ENCODE data around the gene NCOR1. TPM values are rescaled to one million over a fixed set of nuclear protein-coding genes. Genes with fewer than 3 reads are reported as not detected.
"Not testable (repeated sequence)": the region's sequence is repeated elsewhere in the genome, so short reads cannot be mapped to it uniquely, and the experiment has no call there.

NCOR1 gene
- total RNA-seq, 1 experiment from 2014 or later, result 83.8 TPM

DNA sequence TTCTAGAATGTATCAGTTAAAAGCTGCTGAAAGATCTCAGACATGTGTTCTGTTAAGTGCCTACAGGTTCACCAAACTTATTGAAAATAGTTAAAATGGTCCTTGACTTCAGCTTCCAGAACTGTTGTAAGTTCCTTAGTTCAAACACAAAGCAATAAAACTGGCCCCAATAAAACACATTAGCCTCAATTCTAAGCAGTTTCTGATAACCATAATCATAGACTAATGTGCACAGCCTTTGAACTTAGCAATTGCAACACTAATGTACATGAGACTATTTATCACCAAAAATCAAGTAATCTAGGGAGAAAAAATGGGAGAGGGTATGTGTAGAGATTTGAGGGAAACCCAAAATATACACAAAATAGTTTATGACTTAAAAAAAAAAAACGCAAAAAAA lies 17.1 kb upstream of the NCOR1 start:
- TF ChIP-seq, protein P1, sequence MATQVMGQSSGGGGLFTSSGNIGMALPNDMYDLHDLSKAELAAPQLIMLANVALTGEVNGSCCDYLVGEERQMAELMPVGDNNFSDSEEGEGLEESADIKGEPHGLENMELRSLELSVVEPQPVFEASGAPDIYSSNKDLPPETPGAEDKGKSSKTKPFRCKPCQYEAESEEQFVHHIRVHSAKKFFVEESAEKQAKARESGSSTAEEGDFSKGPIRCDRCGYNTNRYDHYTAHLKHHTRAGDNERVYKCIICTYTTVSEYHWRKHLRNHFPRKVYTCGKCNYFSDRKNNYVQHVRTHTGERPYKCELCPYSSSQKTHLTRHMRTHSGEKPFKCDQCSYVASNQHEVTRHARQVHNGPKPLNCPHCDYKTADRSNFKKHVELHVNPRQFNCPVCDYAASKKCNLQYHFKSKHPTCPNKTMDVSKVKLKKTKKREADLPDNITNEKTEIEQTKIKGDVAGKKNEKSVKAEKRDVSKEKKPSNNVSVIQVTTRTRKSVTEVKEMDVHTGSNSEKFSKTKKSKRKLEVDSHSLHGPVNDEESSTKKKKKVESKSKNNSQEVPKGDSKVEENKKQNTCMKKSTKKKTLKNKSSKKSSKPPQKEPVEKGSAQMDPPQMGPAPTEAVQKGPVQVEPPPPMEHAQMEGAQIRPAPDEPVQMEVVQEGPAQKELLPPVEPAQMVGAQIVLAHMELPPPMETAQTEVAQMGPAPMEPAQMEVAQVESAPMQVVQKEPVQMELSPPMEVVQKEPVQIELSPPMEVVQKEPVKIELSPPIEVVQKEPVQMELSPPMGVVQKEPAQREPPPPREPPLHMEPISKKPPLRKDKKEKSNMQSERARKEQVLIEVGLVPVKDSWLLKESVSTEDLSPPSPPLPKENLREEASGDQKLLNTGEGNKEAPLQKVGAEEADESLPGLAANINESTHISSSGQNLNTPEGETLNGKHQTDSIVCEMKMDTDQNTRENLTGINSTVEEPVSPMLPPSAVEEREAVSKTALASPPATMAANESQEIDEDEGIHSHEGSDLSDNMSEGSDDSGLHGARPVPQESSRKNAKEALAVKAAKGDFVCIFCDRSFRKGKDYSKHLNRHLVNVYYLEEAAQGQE (IDR thresholded peaks at IDR 0.05; ENCODE audit: insufficient read depth in 1 of 2, low read depth in 2 of 2, low read length in 1 of 2), result no peak
- TF ChIP-seq POLR2AphosphoS5 (IDR thresholded peaks at IDR 0.05; ENCODE audit: low read depth, low read length), result no peak
- H3K9me3 ChIP-seq (ENCODE audit: control insufficient read depth, insufficient read depth, low read depth, low read length), result no peaks in the 10 kb centered on the region
- no peaks in the 10 kb centered on the region for H3K4me1 ChIP-seq (ENCODE audit: control insufficient read depth, insufficient read depth, low read length)
- DNase-seq (ENCODE audit: low read depth, low spot score), result no peak
- intact Hi-C loops (cut with micrococcal nuclease; ENCODE audit: unreplicated experiment) (no loop called here), in situ Hi-C loops (cut with HindIII; ENCODE audit: low pct_unique_long_range_greater_than_20kb, low sequenced_read_pairs) (no loop called here)
- H3K36me3 ChIP-seq (ENCODE audit: control insufficient read depth, insufficient read depth, low read length), result no peaks in the 10 kb centered on the region
- CTCF ChIA-PET, result no interaction called here
- POLR2A ChIA-PET, result no interaction called here
- H3K27ac ChIP-seq (ENCODE audit: low read length), result no peak overlapping the region
- ATAC-seq, result no peak
- no peaks in the 10 kb centered on the region for H3K27me3 ChIP-seq (ENCODE audit: control insufficient read depth, insufficient read depth, low read length)
- H3K4me3 ChIP-seq (ENCODE audit: low read depth in 2 of 2, low read length in 2 of 2), result no peak overlapping the region
- BruUV-seq (replicated peaks), result no TSS peak

DNA sequence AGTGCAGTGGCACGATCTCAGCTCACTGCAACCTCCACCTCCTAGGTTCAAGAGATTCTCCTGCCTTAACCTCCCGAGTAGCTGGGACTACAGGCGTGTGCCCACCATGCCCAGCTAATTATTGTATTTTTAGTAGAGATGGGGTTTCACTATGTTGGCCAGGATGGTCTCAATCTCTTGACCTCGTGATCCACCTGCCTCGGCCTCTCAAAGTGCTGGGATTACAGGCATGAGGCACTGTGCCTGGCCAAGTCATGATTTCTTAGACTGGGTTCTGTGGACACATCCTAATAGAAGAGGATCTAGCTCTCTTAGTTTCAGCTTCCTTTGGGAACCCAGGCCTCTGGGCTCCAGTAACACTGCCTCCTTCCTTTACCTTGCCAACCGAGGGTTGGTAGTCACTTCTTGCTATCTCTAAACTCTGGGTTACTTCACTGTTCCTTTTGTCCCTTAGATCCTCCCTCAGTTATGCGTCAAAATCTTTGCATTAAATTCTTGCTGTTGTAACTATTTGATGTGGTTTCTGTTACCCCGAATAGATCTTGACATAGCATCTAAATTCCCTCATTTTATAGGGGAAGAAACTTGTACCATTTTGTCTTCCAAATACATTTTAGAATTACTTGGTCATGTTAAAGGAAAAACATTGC lies 14.7 kb upstream of the NCOR1 start:
- H3K27ac ChIP-seq (ENCODE audit: low read length); intact Hi-C loops (cut with micrococcal nuclease; ENCODE audit: unreplicated experiment); CTCF ChIA-PET; H3K27me3 ChIP-seq (ENCODE audit: control insufficient read depth, insufficient read depth, low read length); H3K36me3 ChIP-seq (ENCODE audit: control insufficient read depth, insufficient read depth, low read length); DNase-seq (ENCODE audit: low read depth, low spot score); H3K9me3 ChIP-seq (ENCODE audit: control insufficient read depth, insufficient read depth, low read depth, low read length); ATAC-seq; H3K4me1 ChIP-seq (ENCODE audit: control insufficient read depth, insufficient read depth, low read length); H3K4me3 ChIP-seq (ENCODE audit: low read depth in 2 of 2, low read length in 2 of 2); BruUV-seq (replicated peaks); in situ Hi-C loops (cut with HindIII; ENCODE audit: low pct_unique_long_range_greater_than_20kb, low sequenced_read_pairs); POLR2A ChIA-PET: not testable (repeated sequence)

DNA sequence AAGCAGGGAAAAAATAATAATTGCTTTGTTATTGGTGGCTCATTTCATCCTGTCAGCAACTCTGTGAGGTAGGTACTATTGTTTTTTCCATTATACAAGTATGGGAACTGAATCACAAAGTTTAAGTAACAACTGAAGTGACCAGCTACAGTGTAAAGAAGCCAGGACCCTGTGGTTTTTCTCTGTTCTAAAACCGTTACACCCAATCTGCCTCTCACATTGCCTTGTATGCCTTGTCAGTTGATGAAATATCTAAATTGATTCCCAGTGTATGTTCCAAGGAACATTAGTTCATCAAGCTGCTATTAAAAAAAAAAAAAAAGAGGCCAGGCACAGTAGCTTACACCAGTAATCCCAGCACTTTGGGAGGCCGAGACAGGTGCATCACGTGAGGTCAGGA lies 7.1 kb upstream of the NCOR1 start:
- POLR2A ChIA-PET, result no interaction called here
- in situ Hi-C loops (cut with HindIII; ENCODE audit: low pct_unique_long_range_greater_than_20kb, low sequenced_read_pairs), result no loop called here
- no peaks in the 10 kb centered on the region for H3K27me3 ChIP-seq (ENCODE audit: control insufficient read depth, insufficient read depth, low read length)
- ATAC-seq (no peak), DNase-seq (ENCODE audit: low read depth, low spot score) (no peak)
- H3K9me3 ChIP-seq (ENCODE audit: control insufficient read depth, insufficient read depth, low read depth, low read length), result no peaks in the 10 kb centered on the region
- BruUV-seq (replicated peaks), result no TSS peak
- H3K4me3 ChIP-seq (ENCODE audit: low read depth in 2 of 2, low read length in 2 of 2), result no peak overlapping the region
- H3K27ac ChIP-seq (ENCODE audit: low read length), result no peak overlapping the region
- peaks cover 3% of the 10 kb centered on the region; the same call in 1 of the 2 replicates for H3K4me1 ChIP-seq (ENCODE audit: control insufficient read depth, insufficient read depth, low read length)
- CTCF ChIA-PET, result no interaction called here
- intact Hi-C loops (cut with micrococcal nuclease; ENCODE audit: unreplicated experiment), result no loop called here
- peaks cover 7% of the 10 kb centered on the region for H3K36me3 ChIP-seq (ENCODE audit: control insufficient read depth, insufficient read depth, low read length)
- TF ChIP-seq, protein P2, sequence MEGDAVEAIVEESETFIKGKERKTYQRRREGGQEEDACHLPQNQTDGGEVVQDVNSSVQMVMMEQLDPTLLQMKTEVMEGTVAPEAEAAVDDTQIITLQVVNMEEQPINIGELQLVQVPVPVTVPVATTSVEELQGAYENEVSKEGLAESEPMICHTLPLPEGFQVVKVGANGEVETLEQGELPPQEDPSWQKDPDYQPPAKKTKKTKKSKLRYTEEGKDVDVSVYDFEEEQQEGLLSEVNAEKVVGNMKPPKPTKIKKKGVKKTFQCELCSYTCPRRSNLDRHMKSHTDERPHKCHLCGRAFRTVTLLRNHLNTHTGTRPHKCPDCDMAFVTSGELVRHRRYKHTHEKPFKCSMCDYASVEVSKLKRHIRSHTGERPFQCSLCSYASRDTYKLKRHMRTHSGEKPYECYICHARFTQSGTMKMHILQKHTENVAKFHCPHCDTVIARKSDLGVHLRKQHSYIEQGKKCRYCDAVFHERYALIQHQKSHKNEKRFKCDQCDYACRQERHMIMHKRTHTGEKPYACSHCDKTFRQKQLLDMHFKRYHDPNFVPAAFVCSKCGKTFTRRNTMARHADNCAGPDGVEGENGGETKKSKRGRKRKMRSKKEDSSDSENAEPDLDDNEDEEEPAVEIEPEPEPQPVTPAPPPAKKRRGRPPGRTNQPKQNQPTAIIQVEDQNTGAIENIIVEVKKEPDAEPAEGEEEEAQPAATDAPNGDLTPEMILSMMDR (IDR thresholded peaks at IDR 0.05), result no peak
- TF ChIP-seq POLR2AphosphoS5 (IDR thresholded peaks at IDR 0.05; ENCODE audit: low read depth, low read length) (no peak), SIN3A (IDR thresholded peaks at IDR 0.05; ENCODE audit: borderline replicate concordance, insufficient read depth, low read depth, low read length) (no peak), TCF7L2 (IDR thresholded peaks at IDR 0.05; ENCODE audit: low read depth, low read length) (no peak)
- TF ChIP-seq, protein P1 (IDR thresholded peaks at IDR 0.05; ENCODE audit: insufficient read depth in 1 of 2, low read depth in 2 of 2, low read length in 1 of 2), result no peak
